ENCODE results near the gene RPS16.
A peak's percentile ranks its signal among the peaks of the same experiment; 100 is the strongest.
"Not testable (repeated sequence)": the region's sequence is repeated elsewhere in the genome, so short reads cannot be mapped to it uniquely, and the experiment has no call there.

Gene RPS16

GRCh38 chr19:39435499-39436349 lies at the start of gene RPS16:
TSS of gene RPS16 (minus strand) at chr19:39435949. CDS start at chr19:39435895, 54 bp downstream.
- TF ChIP-seq CTCF (IDR thresholded peaks at IDR 0.05; ENCODE audit: control insufficient read depth, insufficient read depth, low read depth, low read length, missing control alignments): no peak
- H3K4me3 ChIP-seq (ENCODE audit: control insufficient read depth, low read depth, low read length): peak within 1 kb of the TSS; percentile 82
- peak; percentile 84 for DNase-seq (ENCODE audit: low read depth)

GRCh38 chr19:39483141-39483540 lies 47.4 kb upstream of the RPS16 start:
- no peak for TF ChIP-seq CTCF (IDR thresholded peaks at IDR 0.05; ENCODE audit: control insufficient read depth, insufficient read depth, low read depth, low read length, missing control alignments)
- no peak overlapping the region for H3K4me3 ChIP-seq (ENCODE audit: control insufficient read depth, low read depth, low read length)
- DNase-seq (ENCODE audit: low read depth): no peak

GRCh38 chr19:39481676-39482075 lies 45.9 kb upstream of the RPS16 start:
- no peak for DNase-seq (ENCODE audit: low read depth)
- no peak for TF ChIP-seq CTCF (IDR thresholded peaks at IDR 0.05; ENCODE audit: control insufficient read depth, insufficient read depth, low read depth, low read length, missing control alignments)
- peak overlapping the region; percentile 66 for H3K4me3 ChIP-seq (ENCODE audit: control insufficient read depth, low read depth, low read length)

GRCh38 chr19:39481229-39481545 lies 45.4 kb upstream of the RPS16 start:
- H3K4me3 ChIP-seq (ENCODE audit: control insufficient read depth, low read depth, low read length): peak overlapping the region; percentile 66
- DNase-seq (ENCODE audit: low read depth): no peak

GRCh38 chr19:39480337-39481228 lies 44.8 kb upstream of the RPS16 start, which contains the start of gene TIMM50:
TSS of gene TIMM50 (plus strand) at chr19:39480838. CDS start at chr19:39480854, 16 bp downstream.
- TF ChIP-seq CTCF (IDR thresholded peaks at IDR 0.05; ENCODE audit: control insufficient read depth, insufficient read depth, low read depth, low read length, missing control alignments): no peak
- H3K4me3 ChIP-seq (ENCODE audit: control insufficient read depth, low read depth, low read length): peak within 1 kb of the TSS; percentile 66
- peak; percentile 47 for DNase-seq (ENCODE audit: low read depth)

More at GRCh38 chr19:39481229-39481545, 45.4 kb upstream of the RPS16 start:
- no peak for TF ChIP-seq CTCF (IDR thresholded peaks at IDR 0.05; ENCODE audit: control insufficient read depth, insufficient read depth, low read depth, low read length, missing control alignments)

GRCh38 chr19:39479916-39480315 lies 44.2 kb upstream of the RPS16 start:
- H3K4me3 ChIP-seq (ENCODE audit: control insufficient read depth, low read depth, low read length): no peak overlapping the region
- no peak for TF ChIP-seq CTCF (IDR thresholded peaks at IDR 0.05; ENCODE audit: control insufficient read depth, insufficient read depth, low read depth, low read length, missing control alignments)
- DNase-seq (ENCODE audit: low read depth): no peak

GRCh38 chr19:39479319-39479801 lies 43.6 kb upstream of the RPS16 start:
- DNase-seq (ENCODE audit: low read depth); H3K4me3 ChIP-seq (ENCODE audit: control insufficient read depth, low read depth, low read length): not testable (repeated sequence)
